Astrocyte of the cerebellum (primary cell): ENCODE results near the gene HES1.

ENCODE experiments used
- DNase-seq: peaks from one replicate; pipeline ENCODE4 v3.0.0-alpha.2; 2011; ENCODE audit warnings: low read depth
- H3K4me3 ChIP-seq: 2 replicates; pipeline ENCODE4 v1.5.1; 2011; ENCODE audit warnings: mild to moderate bottlenecking, low read depth, low read length, moderate library complexity
- CTCF ChIP-seq: IDR thresholded peaks from 2 replicates; pipeline ENCODE4 v1.5.1; 2012; ENCODE audit warnings: low read length, low read depth, moderate library complexity, mild to moderate bottlenecking; ENCODE audit errors: missing control alignments
- in situ Hi-C: cut with HindIII; loops from 2 replicates; pipeline ENCODE4 v1.10.0; 2017; ENCODE audit warnings: low sequenced_read_pairs

HES1 gene

GRCh38 chr3:194184265-194184751, 48.4 kb downstream of the HES1 start:
- no peak overlapping the region for H3K4me3 ChIP-seq
- in situ Hi-C loops, result no loop called here
- no peak for TF ChIP-seq CTCF
- no peak for DNase-seq

GRCh38 chr3:194184801-194185200, 48.9 kb downstream of the HES1 start:
- in situ Hi-C loops, result no loop called here
- H3K4me3 ChIP-seq, result no peak overlapping the region
- no peak for TF ChIP-seq CTCF
- no peak for DNase-seq

- no peak for TF ChIP-seq CTCF
- in situ Hi-C loops, result no loop called here
- no peak overlapping the region for H3K4me3 ChIP-seq
- no peak for DNase-seq
Observed at GRCh38 chr3:194185221-194185620, 49.3 kb downstream of the HES1 start.

- DNase-seq, result no peak
- in situ Hi-C loops, result no loop called here
- no peak overlapping the region for H3K4me3 ChIP-seq
- TF ChIP-seq CTCF, result no peak
Observed at GRCh38 chr3:194187233-194187944, 51.4 kb downstream of the HES1 start.
